Measurements from ENCODE around the gene MARCHF3.

- TF ChIP-seq EP300 (conservative IDR thresholded peaks at IDR 0.05; ENCODE audit: poor library complexity, severe bottlenecking) = no peak
- TF ChIP-seq EZH2 (IDR thresholded peaks at IDR 0.05; ENCODE audit: borderline replicate concordance, insufficient read depth, low read length, poor library complexity, severe bottlenecking) = no peak
- no peak for TF ChIP-seq CTCF (IDR thresholded peaks at IDR 0.05; ENCODE audit: poor library complexity, severe bottlenecking)
- no peak for TF ChIP-seq TAF1 (IDR thresholded peaks at IDR 0.05; ENCODE audit: low read depth)
Measured at GRCh38 chr5:126878634-126879033, 151.7 kb downstream of the MARCHF3 start.

Measured in neural cell (in vitro differentiated cells).